B cell (primary cell): ENCODE data around the gene TRPV2. TPM values are rescaled to one million over a fixed set of nuclear protein-coding genes. Genes with fewer than 3 reads are reported as not detected.

Experiments used
- ATAC-seq: fragments of 200-7000 bp; cut with Tn5 transposase; one replicate; pipeline ENCODE4 v1.10.0; 2021; ENCODE audit warnings: low read depth, mild to moderate bottlenecking, moderate number of reproducible peaks, moderate library complexity
- CTCF ChIA-PET: fragments of 350-600 bp; sonication (Branson Sonifier 250); formaldehyde crosslinking; loops from one replicate; lab custom pipeline; 2021; ENCODE audit warnings: antibody characterized with exemption, inconsistent platforms; lab: Charles Lee
- POLR2A ChIA-PET: fragments of 350-600 bp; sonication (Branson Sonifier 250); formaldehyde crosslinking; loops from one replicate; lab custom pipeline; 2021; ENCODE audit warnings: antibody characterized with exemption; lab: Charles Lee
- DNase-seq: peaks from one replicate; pipeline ENCODE4 v3.0.0; 2013
- H2AFZ ChIP-seq: 2 replicates; pipeline ENCODE4 v1.6.1; 2012; ENCODE audit warnings: mild to moderate bottlenecking, low read depth, low read length; ENCODE audit not compliant: insufficient read depth, poor library complexity, severe bottlenecking
- H3K27ac ChIP-seq, 2 donors: 1 replicate in 1 of 2; 2 replicates in 1 of 2; pipeline ENCODE4 v1.5.1; 2012 to 2013; ENCODE audit warnings: low read length in 2 of 2, mild to moderate bottlenecking in 2 of 2, moderate library complexity in 1 of 2
- H3K27me3 ChIP-seq, 4 experiments: fragments of 200-600 bp in 1 of 4; sonication (generic) in 1 of 4; replicated peaks in 1 of 4; 1 replicate in 2 of 4; 2 replicates in 2 of 4; pipeline versions ENCODE4 v1.6.1 to v1.7.0; 2013 to 2016; ENCODE audit warnings: low read length in 3 of 4, mild to moderate bottlenecking in 2 of 4, mixed read lengths in 1 of 4, moderate library complexity in 1 of 4; ENCODE audit not compliant: insufficient read depth in 4 of 4, control insufficient read depth in 3 of 4; ENCODE audit errors: control extremely low read depth in 1 of 4
- H3K36me3 ChIP-seq, 2 experiments: replicated peaks in 1 of 2; 1 replicate in 1 of 2; 2 replicates in 1 of 2; pipeline versions ENCODE4 v1.6.1 to v1.7.1; 2013; ENCODE audit warnings: low read length in 1 of 2; ENCODE audit not compliant: insufficient read depth in 2 of 2, control insufficient read depth in 1 of 2; ENCODE audit errors: control extremely low read depth in 1 of 2, extremely low read depth in 1 of 2
- H3K4me1 ChIP-seq, 2 donors: fragments of 200-600 bp in 1 of 2; sonication (generic) in 1 of 2; 1 replicate in 1 of 2; 2 replicates in 1 of 2; pipeline versions ENCODE4 v1.5.1 to v1.6.1; 2013 to 2017; ENCODE audit warnings: low read length in 2 of 2; ENCODE audit not compliant: control insufficient read depth in 2 of 2, insufficient read depth in 2 of 2
- H3K4me2 ChIP-seq: replicated peaks from 2 replicates; pipeline ENCODE3; 2012; ENCODE audit warnings: mild to moderate bottlenecking, low read depth, low read length; ENCODE audit not compliant: poor library complexity, severe bottlenecking
- H3K4me3 ChIP-seq, 5 experiments: fragments of 200-600 bp in 1 of 5; sonication (generic) in 1 of 5; 1 replicate in 3 of 5; 2 replicates in 2 of 5; pipeline versions ENCODE4 v1.5.1 to v1.7.0; 2011 to 2016; ENCODE audit warnings: low read length in 4 of 5, mild to moderate bottlenecking in 4 of 5, low read depth in 2 of 5, control low read depth in 1 of 5, moderate library complexity in 1 of 5; ENCODE audit not compliant: insufficient read depth in 1 of 5; ENCODE audit errors: control extremely low read depth in 1 of 5, extremely low read depth in 1 of 5
- H3K79me2 ChIP-seq: fragments of 200-600 bp; sonication (generic); one replicate; pipeline ENCODE4 v1.6.0; 2016; ENCODE audit warnings: low read length; ENCODE audit not compliant: control insufficient read depth, insufficient read depth
- H3K9ac ChIP-seq: fragments of 200-600 bp; sonication (generic); 2 replicates; pipeline ENCODE4 v1.6.1; 2017; ENCODE audit warnings: mild to moderate bottlenecking, low read length, moderate library complexity
- H3K9me3 ChIP-seq, 3 donors: one replicate each; pipeline versions ENCODE4 v1.6.1 to v1.7.1; 2013; ENCODE audit warnings: low read length in 2 of 3; ENCODE audit not compliant: control insufficient read depth in 2 of 3, insufficient read depth in 1 of 3; ENCODE audit errors: control extremely low read depth in 1 of 3
- H4K20me1 ChIP-seq: 2 replicates; pipeline ENCODE4 v1.6.0; 2012; ENCODE audit warnings: mild to moderate bottlenecking, low read length; ENCODE audit not compliant: insufficient read depth, control insufficient read depth, poor library complexity, severe bottlenecking
- H3K27ac Mint-ChIP-seq: one replicate; pipeline ENCODE4 v1.8.0; 2021; ENCODE audit warnings: mixed read lengths
- H3K27me3 Mint-ChIP-seq: one replicate; pipeline ENCODE4 v1.8.0; 2021; ENCODE audit warnings: mixed read lengths
- H3K4me1 Mint-ChIP-seq: one replicate; pipeline ENCODE4 v1.8.0; 2021; ENCODE audit warnings: mixed read lengths
- H3K4me3 Mint-ChIP-seq: one replicate; pipeline ENCODE4 v1.8.0; 2021; ENCODE audit warnings: mixed read lengths
- H3K9me3 Mint-ChIP-seq: one replicate; pipeline ENCODE4 v1.8.0; 2022; ENCODE audit warnings: mixed read lengths; ENCODE audit not compliant: insufficient read depth
- CTCF ChIP-seq: fragments of 200-600 bp; IDR thresholded peaks from one replicate; pipeline ENCODE4 v1.8.0; 2022; ENCODE audit warnings: antibody characterized with exemption, mild to moderate bottlenecking
- EZH2 ChIP-seq: IDR thresholded peaks from 2 replicates; pipeline ENCODE4 v1.6.1; 2012; ENCODE audit warnings: borderline replicate concordance, low read depth, mild to moderate bottlenecking, moderate library complexity, low read length; ENCODE audit not compliant: insufficient read depth, poor library complexity, severe bottlenecking
- WGBS: methylation state at CpG from one replicate; pipeline ENCODE4 v1.1.5; 2013; ENCODE audit warnings: missing lambda C conversion rate; ENCODE audit not compliant: insufficient coverage; 5-methylcytosine and 5-hydroxymethylcytosine counted together
- intact Hi-C: fragments of 100-400 bp; cut with micrococcal nuclease; formaldehyde crosslinking; loops from one replicate; pipeline ENCODE4 v1.10.0; 2022
- polyA plus RNA-seq: library from polyadenylated mRNA; depleted of rRNA; stranded (reverse); fragments of >200 nt; gene quantifications from 2 replicates; pipeline ENCODE4 v1.2.3, GENCODE V29; 2012
- total RNA-seq, 2 donors: library from RNA; stranded (reverse); fragments of 120-200 nt in 1 of 2; gene quantifications; 1 replicate in 1 of 2; 2 replicates in 1 of 2; pipeline versions ENCODE4 v1.2.3 to v1.2.4, GENCODE V29; 2013 to 2022

Gene TRPV2
- total and polyA plus RNA-seq, 2 donors (not counting 1 experiment from before 2014, with no cell fraction given): 58.6 to 89.0 TPM

DNA sequence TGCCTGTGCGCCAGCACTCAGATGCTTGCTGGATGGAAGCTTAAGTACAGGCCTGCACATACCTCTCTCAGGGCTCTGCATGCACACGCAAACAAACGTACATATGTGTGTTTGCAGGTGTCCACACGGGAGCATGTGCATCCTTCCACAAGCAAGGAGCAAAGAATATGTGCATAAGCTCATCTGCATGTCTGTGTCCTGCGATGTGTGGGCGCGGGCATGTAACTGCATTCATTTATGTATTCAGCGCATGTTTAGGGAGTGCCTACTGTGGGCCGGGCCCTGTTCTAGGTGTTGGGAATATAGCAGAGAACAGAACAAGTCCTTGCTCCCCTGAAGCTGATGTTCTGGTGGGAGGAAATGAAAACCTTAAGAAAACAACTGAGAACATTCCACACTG lies 13.7 kb downstream of the TRPV2 start:
- Histone ChIP-seq H3K79me2 (no peaks in the 10 kb centered on the region), H3K4me1 (no peaks in the 10 kb centered on the region), H3K4me2 (no peak overlapping the region), H3K36me3 (peaks cover 2 to 41% of the 10 kb centered on the region in 2 experiments), H3K27me3 (no peaks in the 10 kb centered on the region), H2AFZ (no peak overlapping the region), H3K9me3 (no peaks in the 10 kb centered on the region), H3K4me3 (no peak overlapping the region), H3K27ac (no peak overlapping the region), H3K9ac (no peak overlapping the region), H4K20me1 (peaks cover 7% of the 10 kb centered on the region)
- Mint-ChIP-seq H3K4me1 (no peaks in the 10 kb centered on the region), H3K4me3 (no peak overlapping the region), H3K9me3 (no peaks in the 10 kb centered on the region), H3K27ac (no peak overlapping the region), H3K27me3 (no peaks in the 10 kb centered on the region)
- 95% methylated on average over 8 of the region's 9 CpGs for WGBS
- ChIA-PET CTCF (interaction anchor here (0.8 to 2.3 kb wide), 4 partner anchors 9 to 92 kb away, joined by 3 to 17 read pairs (median 4); no protein-coding TSS in a partner anchor), POLR2A (no interaction called here)
- intact Hi-C loops: no loop called here
- ATAC-seq: no peak
- no peak for DNase-seq
- no peak for TF ChIP-seq EZH2

GRCh38 chr17:16430650-16431049 lies 15.3 kb downstream of the TRPV2 start:
- intact Hi-C loops: no loop called here
- no peaks in the 10 kb centered on the region for H3K9me3 ChIP-seq
- no peak overlapping the region for H3K27ac ChIP-seq
- no peaks in the 10 kb centered on the region for H3K27me3 ChIP-seq
- peaks cover 7% of the 10 kb centered on the region for H4K20me1 ChIP-seq
- no peak overlapping the region for H3K27ac Mint-ChIP-seq
- H3K4me3 Mint-ChIP-seq: no peak overlapping the region
- H3K9me3 Mint-ChIP-seq: no peaks in the 10 kb centered on the region
- ATAC-seq (no peak), DNase-seq (no peak)
- no peak overlapping the region for H3K4me3 ChIP-seq
- no peak overlapping the region for H2AFZ ChIP-seq
- no peaks in the 10 kb centered on the region for H3K27me3 Mint-ChIP-seq
- POLR2A ChIA-PET: interaction anchor here (1.0 kb wide), 1 partner anchor 14 kb away, joined by 4 read pairs; no protein-coding TSS in a partner anchor
- peaks cover 0 to 38% of the 10 kb centered on the region in 2 experiments for H3K36me3 ChIP-seq
- no peak overlapping the region for H3K9ac ChIP-seq
- H3K79me2 ChIP-seq: no peaks in the 10 kb centered on the region
- TF ChIP-seq CTCF (no peak), EZH2 (no peak)
- WGBS: 88% methylated on average over 3 of the region's 6 CpGs
- no peak overlapping the region for H3K4me2 ChIP-seq
- peaks cover 1% of the 10 kb centered on the region for H3K4me1 Mint-ChIP-seq
- CTCF ChIA-PET: interaction anchor here (0.6 to 1.7 kb wide), 4 partner anchors 16 to 208 kb away, joined by 3 read pairs; no protein-coding TSS in a partner anchor
- no peaks in the 10 kb centered on the region for H3K4me1 ChIP-seq
